HG03025 (cell line): ENCODE measurements around the gene CD80.

Experiments used
- ATAC-seq: cut with Tn5 transposase; IDR thresholded peaks from one replicate; pipeline ENCODE4 v1.9.1; 2021; ENCODE audit warnings: mild to moderate bottlenecking, moderate library complexity; ENCODE audit not compliant: unreplicated experiment, low FRiP score

The CD80 gene

GRCh38 chr3:119550192-119550910 lies 9.1 kb downstream of the CD80 start:
- ATAC-seq: no peak

GRCh38 chr3:119548341-119548740 lies 11.1 kb downstream of the CD80 start:
- ATAC-seq: no peak

- ATAC-seq: no peak
These were observed 12.2 kb downstream of the CD80 start for GRCh38 chr3:119547227-119547626.

- no peak for ATAC-seq
These were observed 16.3 kb downstream of the CD80 start for GRCh38 chr3:119543147-119543546.

GRCh38 chr3:119542168-119542767 lies 17.1 kb downstream of the CD80 start:
- ATAC-seq: no peak

GRCh38 chr3:119541547-119541946 lies 17.9 kb downstream of the CD80 start:
- no peak for ATAC-seq

GRCh38 chr3:119538772-119539171 lies 20.6 kb downstream of the CD80 start:
- no peak for ATAC-seq

- ATAC-seq: no peak
These were observed 22.7 kb downstream of the CD80 start for GRCh38 chr3:119536757-119537156.

- ATAC-seq: no peak
These were observed 25.1 kb downstream of the CD80 start for GRCh38 chr3:119534296-119534695.

- ATAC-seq: no peak
These were observed 28.3 kb downstream of the CD80 start for GRCh38 chr3:119531151-119531550.

- ATAC-seq: no peak
These were observed 29.0 kb downstream of the CD80 start for GRCh38 chr3:119530456-119530855.

- ATAC-seq: no peak
These were observed 29.5 kb downstream of the CD80 start for GRCh38 chr3:119529883-119530282.

- ATAC-seq: no peak
These were observed 31.7 kb downstream of the CD80 start for GRCh38 chr3:119527714-119528113.

GRCh38 chr3:119524931-119525662 lies 34.3 kb downstream of the CD80 start:
- no peak for ATAC-seq

- ATAC-seq: no peak
These were observed 41.4 kb downstream of the CD80 start for GRCh38 chr3:119518026-119518425.

GRCh38 chr3:119517112-119517511 lies 42.3 kb downstream of the CD80 start:
- no peak for ATAC-seq

GRCh38 chr3:119514637-119515036 lies 44.8 kb downstream of the CD80 start:
- no peak for ATAC-seq

- no peak for ATAC-seq
These were observed 48.7 kb downstream of the CD80 start for GRCh38 chr3:119510690-119511089.

- no peak for ATAC-seq
These were observed 51.1 kb downstream of the CD80 start for GRCh38 chr3:119508172-119508845.

GRCh38 chr3:119507404-119507803 lies 52.0 kb downstream of the CD80 start:
- ATAC-seq: no peak

GRCh38 chr3:119506631-119507030 lies 52.8 kb downstream of the CD80 start:
- ATAC-seq: no peak
